ENCODE data around the gene BMAL1. TPM values are rescaled to one million over a fixed set of nuclear protein-coding genes. Genes with fewer than 3 reads are reported as not detected.

Gene BMAL1
- total and polyA plus RNA-seq, 3 experiments from 2014 or later: 25.2 to 29.4 (median 29.2) TPM

- peaks cover 4 to 5% (median 4%) of the 10 kb centered on the region in 3 donors for H3K4me1 Mint-ChIP-seq
- H3K36me3 ChIP-seq (ENCODE audit: insufficient read depth, low read length): no peaks in the 10 kb centered on the region
- POLR2A ChIA-PET: no interaction called here
These were observed 39.8 kb upstream of the BMAL1 start for GRCh38 chr11:13237761-13238160.

GRCh38 chr11:13238879-13239514 lies 38.6 kb upstream of the BMAL1 start:
- ChIA-PET POLR2A (no interaction called here), CTCF (interaction anchor here (0.9 to 4.0 kb wide), 8 partner anchors 29 to 117 kb away, joined by 3 to 13 read pairs (median 4); no protein-coding TSS in a partner anchor)
- DNase-seq: peak; percentile 18 to 66 (median 39)
- no peaks in the 10 kb centered on the region for H3K36me3 ChIP-seq (ENCODE audit: insufficient read depth, low read length)
- Mint-ChIP-seq H3K27me3 (peaks cover 10 to 24% of the 10 kb centered on the region in 2 donors), H3K9me3 (peaks cover 0 to 6% (median 0%) of the 10 kb centered on the region in 5 donors), H3K27ac (no peak overlapping the region), H3K36me3 (peaks cover 0 to 5% (median 0%) of the 10 kb centered on the region in 3 donors), H3K4me1 (peaks cover 4 to 5% (median 4%) of the 10 kb centered on the region in 3 donors), H3K4me3 (no peak overlapping the region)
- no peaks in the 10 kb centered on the region for H3K9me3 ChIP-seq (ENCODE audit: low read length)
- no peaks in the 10 kb centered on the region for H3K4me1 ChIP-seq (ENCODE audit: insufficient read depth, low read length)
- H3K27me3 ChIP-seq (ENCODE audit: insufficient read depth, low read length, poor library complexity, severe bottlenecking): no peaks in the 10 kb centered on the region
- no peak overlapping the region for H3K4me3 ChIP-seq (ENCODE audit: low read length)
- H3K27ac ChIP-seq (ENCODE audit: low read depth, low read length): no peak overlapping the region

More at GRCh38 chr11:13237761-13238160, 39.8 kb upstream of the BMAL1 start:
- no peak overlapping the region for H3K27ac ChIP-seq (ENCODE audit: low read depth, low read length)
- H3K27me3 ChIP-seq (ENCODE audit: insufficient read depth, low read length, poor library complexity, severe bottlenecking): no peaks in the 10 kb centered on the region
- Mint-ChIP-seq H3K27ac (no peak overlapping the region), H3K36me3 (peaks cover 0 to 5% (median 0%) of the 10 kb centered on the region in 3 donors), H3K4me3 (no peak overlapping the region), H3K27me3 (peaks cover 8 to 18% of the 10 kb centered on the region in 2 donors), H3K9me3 (peaks cover 0 to 6% (median 0%) of the 10 kb centered on the region in 5 donors)
- CTCF ChIA-PET: interaction anchor here (1.3 to 4.0 kb wide), 7 partner anchors 10 to 106 kb away, joined by 3 to 13 read pairs (median 5); no protein-coding TSS in a partner anchor
- H3K4me3 ChIP-seq (ENCODE audit: low read length): no peak overlapping the region
- no peak for DNase-seq
- H3K9me3 ChIP-seq (ENCODE audit: low read length): no peaks in the 10 kb centered on the region
- H3K4me1 ChIP-seq (ENCODE audit: insufficient read depth, low read length): no peaks in the 10 kb centered on the region

- no peaks in the 10 kb centered on the region for H3K27me3 ChIP-seq (ENCODE audit: insufficient read depth, low read length, poor library complexity, severe bottlenecking)
- no peaks in the 10 kb centered on the region for H3K9me3 Mint-ChIP-seq
- H3K4me1 ChIP-seq (ENCODE audit: insufficient read depth, low read length): no peaks in the 10 kb centered on the region
- H3K4me3 ChIP-seq (ENCODE audit: low read length): no peak overlapping the region
- POLR2A ChIA-PET: interaction anchor here (0.6 kb wide), 1 partner anchor 29 kb away, joined by 3 read pairs; no protein-coding TSS in a partner anchor
- no peak overlapping the region for H3K27ac Mint-ChIP-seq
- CTCF ChIA-PET: interaction anchor here (1.7 kb wide), 1 partner anchor 9 kb away, joined by 3 read pairs; no protein-coding TSS in a partner anchor
- no peak for DNase-seq
- H3K4me3 Mint-ChIP-seq: no peak overlapping the region
- no peaks in the 10 kb centered on the region for H3K9me3 ChIP-seq (ENCODE audit: low read length)
- H3K36me3 ChIP-seq (ENCODE audit: insufficient read depth, low read length): no peaks in the 10 kb centered on the region
- no peaks in the 10 kb centered on the region for H3K36me3 Mint-ChIP-seq
- peaks cover 13 to 40% of the 10 kb centered on the region in 2 donors for H3K27me3 Mint-ChIP-seq
- H3K27ac ChIP-seq (ENCODE audit: low read depth, low read length): no peak overlapping the region
- peaks cover 4 to 5% (median 4%) of the 10 kb centered on the region in 3 donors for H3K4me1 Mint-ChIP-seq
These were observed 35.0 kb upstream of the BMAL1 start for GRCh38 chr11:13242564-13242963.

DNA sequence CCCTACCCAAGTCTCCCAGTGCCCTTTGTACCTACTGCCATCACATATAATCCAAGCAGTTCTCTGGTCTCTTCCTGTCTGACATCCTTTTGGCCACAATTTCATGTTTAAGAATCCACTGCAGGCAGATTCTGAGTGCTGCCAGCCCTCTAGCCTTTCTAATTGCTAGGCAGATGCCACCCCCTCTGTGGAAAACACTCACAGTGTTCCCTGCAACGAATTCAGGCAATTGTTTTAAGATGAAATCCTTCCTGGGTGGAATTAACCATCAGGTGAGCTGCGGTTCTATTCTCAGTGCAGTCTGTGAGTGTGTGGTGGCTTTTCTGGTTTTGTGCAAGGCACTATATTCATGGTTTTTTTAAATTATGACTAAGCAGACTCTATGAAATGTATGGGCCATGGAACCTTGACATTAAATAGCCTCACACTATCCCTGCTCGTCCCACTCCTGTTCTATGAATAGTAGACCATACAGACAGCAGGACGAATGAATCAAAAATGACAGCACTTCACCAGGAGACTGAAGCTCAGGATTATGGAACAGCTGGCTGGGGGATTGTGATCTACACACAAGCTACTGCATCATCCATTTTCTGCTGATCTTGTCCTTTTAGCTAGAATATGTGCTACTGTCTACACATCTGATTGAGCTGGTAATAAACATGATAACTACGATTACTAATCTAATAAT lies 29.8 kb upstream of the BMAL1 start:
- Histone ChIP-seq H3K4me1 (ENCODE audit: insufficient read depth, low read length) (no peaks in the 10 kb centered on the region), H3K27me3 (ENCODE audit: insufficient read depth, low read length, poor library complexity, severe bottlenecking) (peaks cover 5% of the 10 kb centered on the region), H3K36me3 (ENCODE audit: insufficient read depth, low read length) (no peaks in the 10 kb centered on the region), H3K9me3 (ENCODE audit: low read length) (no peaks in the 10 kb centered on the region), H3K27ac (ENCODE audit: low read depth, low read length) (no peak overlapping the region), H3K4me3 (ENCODE audit: low read length) (no peak overlapping the region)
- ChIA-PET POLR2A (no interaction called here), CTCF (interaction anchor here (0.8 to 1.0 kb wide), 4 partner anchors 36 to 139 kb away, joined by 3 read pairs; no protein-coding TSS in a partner anchor)
- Mint-ChIP-seq H3K4me1 (no peaks in the 10 kb centered on the region), H3K9me3 (no peaks in the 10 kb centered on the region), H3K27me3 (peaks cover 8 to 33% of the 10 kb centered on the region in 2 donors), H3K27ac (no peak overlapping the region), H3K36me3 (no peaks in the 10 kb centered on the region), H3K4me3 (no peak overlapping the region)
- no peak for DNase-seq

GRCh38 chr11:13249177-13249576 lies 28.4 kb upstream of the BMAL1 start:
- CTCF ChIA-PET: interaction anchor here (1.8 kb wide), 1 partner anchor 86 kb away, joined by 13 read pairs; no protein-coding TSS in a partner anchor
- H3K4me3 Mint-ChIP-seq: no peak overlapping the region

GRCh38 chr11:13249992-13250391 lies 27.6 kb upstream of the BMAL1 start:
- Histone ChIP-seq H3K36me3 (ENCODE audit: insufficient read depth, low read length) (no peaks in the 10 kb centered on the region), H3K4me1 (ENCODE audit: insufficient read depth, low read length) (no peaks in the 10 kb centered on the region), H3K4me3 (ENCODE audit: low read length) (no peak overlapping the region), H3K9me3 (ENCODE audit: low read length) (no peaks in the 10 kb centered on the region), H3K27me3 (ENCODE audit: insufficient read depth, low read length, poor library complexity, severe bottlenecking) (peaks cover 5% of the 10 kb centered on the region), H3K27ac (ENCODE audit: low read depth, low read length) (no peak overlapping the region)
- H3K4me3 Mint-ChIP-seq: no peak overlapping the region
- no peaks in the 10 kb centered on the region for H3K4me1 Mint-ChIP-seq
- H3K9me3 Mint-ChIP-seq: no peaks in the 10 kb centered on the region
- POLR2A ChIA-PET: no interaction called here
- H3K36me3 Mint-ChIP-seq: no peaks in the 10 kb centered on the region
- CTCF ChIA-PET: interaction anchor here (0.8 to 2.5 kb wide), 3 partner anchors 86 to 135 kb away, joined by 3 to 13 read pairs (median 8); no protein-coding TSS in a partner anchor
- no peak for DNase-seq
- no peak overlapping the region for H3K27ac Mint-ChIP-seq
- H3K27me3 Mint-ChIP-seq: peaks cover 6 to 23% of the 10 kb centered on the region in 2 donors

More at GRCh38 chr11:13249177-13249576, 28.4 kb upstream of the BMAL1 start:
- Mint-ChIP-seq H3K27me3 (peaks cover 6 to 24% of the 10 kb centered on the region in 2 donors), H3K9me3 (no peaks in the 10 kb centered on the region), H3K27ac (no peak overlapping the region), H3K4me1 (no peaks in the 10 kb centered on the region), H3K36me3 (no peaks in the 10 kb centered on the region)
- Histone ChIP-seq H3K4me3 (ENCODE audit: low read length) (no peak overlapping the region), H3K27me3 (ENCODE audit: insufficient read depth, low read length, poor library complexity, severe bottlenecking) (peaks cover 5% of the 10 kb centered on the region), H3K9me3 (ENCODE audit: low read length) (no peaks in the 10 kb centered on the region), H3K36me3 (ENCODE audit: insufficient read depth, low read length) (no peaks in the 10 kb centered on the region), H3K4me1 (ENCODE audit: insufficient read depth, low read length) (no peaks in the 10 kb centered on the region), H3K27ac (ENCODE audit: low read depth, low read length) (no peak overlapping the region)
- POLR2A ChIA-PET: no interaction called here
- DNase-seq: no peak

DNA sequence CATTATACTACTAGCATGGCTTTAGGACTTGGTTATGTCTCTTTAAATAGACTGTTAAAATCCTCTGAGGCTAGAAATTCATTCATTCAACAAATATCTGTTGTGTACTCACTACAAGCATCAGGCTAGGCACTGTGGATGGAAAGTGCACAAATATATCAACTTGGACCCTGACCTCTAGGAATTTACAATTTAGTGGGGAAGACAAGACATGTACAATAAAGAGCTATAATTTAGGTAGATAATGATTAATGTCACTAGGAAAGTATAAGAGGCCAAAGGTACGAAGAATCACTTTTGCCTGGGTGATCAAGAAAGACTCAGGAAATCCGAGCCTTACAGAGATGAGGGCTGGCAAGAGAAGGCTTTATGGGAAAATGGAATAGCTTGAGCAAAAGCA lies 25.6 kb upstream of the BMAL1 start:
- no peak overlapping the region for H3K27ac ChIP-seq (ENCODE audit: low read depth, low read length)
- Mint-ChIP-seq H3K4me1 (no peaks in the 10 kb centered on the region), H3K9me3 (no peaks in the 10 kb centered on the region), H3K27me3 (peaks cover 0 to 7% of the 10 kb centered on the region in 2 donors), H3K36me3 (no peaks in the 10 kb centered on the region), H3K4me3 (no peak overlapping the region), H3K27ac (no peak overlapping the region)
- no peak for DNase-seq
- H3K4me3 ChIP-seq (ENCODE audit: low read length): no peak overlapping the region
- POLR2A ChIA-PET: no interaction called here
- H3K27me3 ChIP-seq (ENCODE audit: insufficient read depth, low read length, poor library complexity, severe bottlenecking): peaks cover 5% of the 10 kb centered on the region
- H3K9me3 ChIP-seq (ENCODE audit: low read length): no peaks in the 10 kb centered on the region
- CTCF ChIA-PET: interaction anchor here (0.7 to 2.5 kb wide), 4 partner anchors 9 to 93 kb away, joined by 3 to 8 read pairs (median 4); no protein-coding TSS in a partner anchor
- no peaks in the 10 kb centered on the region for H3K36me3 ChIP-seq (ENCODE audit: insufficient read depth, low read length)
- H3K4me1 ChIP-seq (ENCODE audit: insufficient read depth, low read length): no peaks in the 10 kb centered on the region

GRCh38 chr11:13252438-13252837 lies 25.2 kb upstream of the BMAL1 start:
- DNase-seq: no peak
- Mint-ChIP-seq H3K27ac (no peak overlapping the region), H3K4me1 (no peaks in the 10 kb centered on the region), H3K4me3 (no peak overlapping the region), H3K27me3 (peaks cover 0 to 2% of the 10 kb centered on the region in 2 donors), H3K9me3 (no peaks in the 10 kb centered on the region), H3K36me3 (no peaks in the 10 kb centered on the region)
- ChIA-PET CTCF (interaction anchor here (0.7 to 2.5 kb wide), 4 partner anchors 10 to 93 kb away, joined by 3 to 8 read pairs (median 4); no protein-coding TSS in a partner anchor), POLR2A (no interaction called here)
- Histone ChIP-seq H3K27ac (ENCODE audit: low read depth, low read length) (no peak overlapping the region), H3K4me1 (ENCODE audit: insufficient read depth, low read length) (no peaks in the 10 kb centered on the region), H3K9me3 (ENCODE audit: low read length) (no peaks in the 10 kb centered on the region), H3K36me3 (ENCODE audit: insufficient read depth, low read length) (no peaks in the 10 kb centered on the region), H3K27me3 (ENCODE audit: insufficient read depth, low read length, poor library complexity, severe bottlenecking) (peaks cover 5% of the 10 kb centered on the region), H3K4me3 (ENCODE audit: low read length) (no peak overlapping the region)
